Uterus (tissue), 2 donors: Measurements from ENCODE around the gene CASQ1.

Source experiments
- POLR2A ChIP-seq, 2 donors: fragments of 450-650 bp; IDR thresholded peaks; one replicate each; pipeline ENCODE4 v1.6.1; 2016; ENCODE audit warnings: antibody characterized with exemption in 2 of 2, mild to moderate bottlenecking in 1 of 2, moderate library complexity in 1 of 2
- TF ChIP-seq, protein P1 (sequence below), 4 experiments: fragments of 200-600 bp in 2 of 4; fragments of 450-650 bp in 2 of 4; sonication (generic) in 2 of 4; IDR thresholded peaks; one replicate each; pipeline ENCODE4 v1.5.1; 2016 to 2019; ENCODE audit warnings: antibody characterized with exemption in 4 of 4, mild to moderate bottlenecking in 2 of 4, moderate library complexity in 1 of 4

DNA sequence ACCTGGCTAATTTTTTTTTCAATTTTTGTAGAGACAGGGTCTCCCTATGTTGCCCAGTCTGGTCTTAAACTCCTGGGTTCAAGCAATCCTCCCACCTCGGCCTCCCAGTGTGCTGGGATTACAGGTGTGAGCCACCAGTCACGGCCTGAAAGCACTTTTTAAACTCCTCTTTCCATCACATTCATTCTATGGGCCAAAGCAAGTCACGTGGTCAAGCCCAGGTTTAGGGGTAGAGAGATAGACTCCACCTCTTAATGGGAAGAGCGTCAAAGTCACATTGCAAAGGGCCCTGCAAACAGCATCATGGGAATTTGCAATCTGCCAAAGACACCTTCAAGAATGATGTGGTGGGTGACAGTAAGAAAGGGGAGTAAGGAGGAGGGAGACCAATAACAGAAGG, 31.8 kb upstream of the CASQ1 start:
- TF ChIP-seq, protein P1, sequence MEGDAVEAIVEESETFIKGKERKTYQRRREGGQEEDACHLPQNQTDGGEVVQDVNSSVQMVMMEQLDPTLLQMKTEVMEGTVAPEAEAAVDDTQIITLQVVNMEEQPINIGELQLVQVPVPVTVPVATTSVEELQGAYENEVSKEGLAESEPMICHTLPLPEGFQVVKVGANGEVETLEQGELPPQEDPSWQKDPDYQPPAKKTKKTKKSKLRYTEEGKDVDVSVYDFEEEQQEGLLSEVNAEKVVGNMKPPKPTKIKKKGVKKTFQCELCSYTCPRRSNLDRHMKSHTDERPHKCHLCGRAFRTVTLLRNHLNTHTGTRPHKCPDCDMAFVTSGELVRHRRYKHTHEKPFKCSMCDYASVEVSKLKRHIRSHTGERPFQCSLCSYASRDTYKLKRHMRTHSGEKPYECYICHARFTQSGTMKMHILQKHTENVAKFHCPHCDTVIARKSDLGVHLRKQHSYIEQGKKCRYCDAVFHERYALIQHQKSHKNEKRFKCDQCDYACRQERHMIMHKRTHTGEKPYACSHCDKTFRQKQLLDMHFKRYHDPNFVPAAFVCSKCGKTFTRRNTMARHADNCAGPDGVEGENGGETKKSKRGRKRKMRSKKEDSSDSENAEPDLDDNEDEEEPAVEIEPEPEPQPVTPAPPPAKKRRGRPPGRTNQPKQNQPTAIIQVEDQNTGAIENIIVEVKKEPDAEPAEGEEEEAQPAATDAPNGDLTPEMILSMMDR (IDR thresholded peaks at IDR 0.05), result no peak
- TF ChIP-seq POLR2A (IDR thresholded peaks at IDR 0.05), result no peak
